ENCODE data around the gene TBK1.

The TBK1 gene

GRCh38 chr12:64452559-64453329, 824 bp downstream of the TBK1 start:
- DNase-seq, result no peak

- DNase-seq, result no peak
These were observed 3.6 kb downstream of the TBK1 start for GRCh38 chr12:64455506-64455905.

- DNase-seq, result no peak
These were observed 4.2 kb downstream of the TBK1 start for GRCh38 chr12:64456119-64456518.

- no peak for DNase-seq
These were observed 5.1 kb downstream of the TBK1 start for GRCh38 chr12:64457032-64457431.

GRCh38 chr12:64457466-64457865, 5.5 kb downstream of the TBK1 start:
- DNase-seq, result no peak

- no peak for DNase-seq
These were observed 6.0 kb downstream of the TBK1 start for GRCh38 chr12:64457923-64458322.

- no peak for DNase-seq
These were observed 7.5 kb downstream of the TBK1 start for GRCh38 chr12:64459394-64459891.

GRCh38 chr12:64461634-64462414, 9.9 kb downstream of the TBK1 start:
- no peak for DNase-seq

- no peak for DNase-seq
These were observed 14.3 kb downstream of the TBK1 start for GRCh38 chr12:64466178-64466577.

GRCh38 chr12:64468966-64469365, 17.0 kb downstream of the TBK1 start:
- DNase-seq, result no peak

- DNase-seq, result no peak
These were observed 17.7 kb downstream of the TBK1 start for GRCh38 chr12:64469455-64470142.

GRCh38 chr12:64470495-64470894, 18.6 kb downstream of the TBK1 start:
- no peak for DNase-seq

- DNase-seq, result no peak
These were observed 21.3 kb downstream of the TBK1 start for GRCh38 chr12:64473176-64473575.

- DNase-seq, result no peak
These were observed 23.6 kb downstream of the TBK1 start for GRCh38 chr12:64475518-64475917.

GRCh38 chr12:64476844-64477243, 24.9 kb downstream of the TBK1 start:
- DNase-seq, result no peak

- DNase-seq, result no peak
These were observed 26.7 kb downstream of the TBK1 start for GRCh38 chr12:64478661-64479060.

GRCh38 chr12:64480148-64480547, 28.2 kb downstream of the TBK1 start:
- DNase-seq, result no peak

GRCh38 chr12:64486657-64487056, 34.7 kb downstream of the TBK1 start:
- no peak for DNase-seq

GRCh38 chr12:64491718-64492117, 39.8 kb downstream of the TBK1 start:
- no peak for DNase-seq

GRCh38 chr12:64493513-64493912, 41.6 kb downstream of the TBK1 start:
- no peak for DNase-seq

- no peak for DNase-seq
These were observed 43.2 kb downstream of the TBK1 start for GRCh38 chr12:64494998-64495729.

- DNase-seq, result no peak
These were observed 45.0 kb downstream of the TBK1 start for GRCh38 chr12:64496839-64497400.
